GM12801 (cell line): ENCODE data around the gene AOC1.

Experiments used
- CTCF ChIP-seq: IDR thresholded peaks from one replicate; pipeline ENCODE4 v1.5.1; 2011; ENCODE audit warnings: control low read depth; ENCODE audit not compliant: insufficient read length; ENCODE audit errors: extremely low read depth

The AOC1 gene

GRCh38 chr7:150842018-150842417 lies 10.3 kb upstream of the AOC1 start:
- TF ChIP-seq CTCF = no peak

DNA sequence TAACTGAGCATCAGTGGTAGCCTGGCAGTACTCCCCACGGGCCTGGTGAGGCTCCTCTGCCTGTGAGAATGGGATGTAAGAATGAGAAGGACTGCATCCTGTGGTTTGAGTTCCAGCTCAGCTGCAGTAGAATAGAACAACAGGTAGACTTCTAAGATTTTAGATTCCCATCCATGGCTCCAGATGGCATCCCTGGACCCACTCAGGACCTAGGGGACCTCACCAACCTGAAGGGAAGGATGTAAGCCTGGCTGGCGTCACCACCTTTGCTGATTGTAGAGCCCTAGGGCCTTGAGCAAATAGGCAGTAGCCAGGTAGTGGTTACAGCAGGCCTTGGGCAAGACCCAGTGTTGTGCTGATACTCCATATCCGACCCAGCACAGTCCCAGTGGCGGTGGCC lies 9.6 kb upstream of the AOC1 start:
- TF ChIP-seq CTCF = no peak

DNA sequence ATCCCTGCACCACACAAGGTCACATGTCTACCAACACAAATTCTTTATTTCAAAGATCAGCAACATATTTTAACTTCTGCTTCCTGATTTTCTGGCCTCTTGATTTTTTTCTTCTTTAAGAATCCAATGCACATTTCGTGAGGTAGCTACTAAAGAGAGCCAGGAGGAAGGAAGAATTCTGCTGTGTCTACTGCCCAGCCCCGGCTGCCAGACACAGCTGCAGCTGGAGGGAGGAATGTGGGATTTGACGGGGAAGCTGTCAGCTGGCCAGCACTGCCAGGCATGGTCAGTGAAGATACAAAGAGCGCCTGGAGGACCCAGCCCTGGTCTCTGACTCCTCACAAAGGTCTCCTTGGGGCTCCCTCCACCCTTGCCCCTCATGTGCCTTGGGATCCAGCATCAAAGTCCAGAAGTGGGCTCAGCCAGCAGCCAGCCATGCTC lies 6.9 kb upstream of the AOC1 start:
- no peak for TF ChIP-seq CTCF

DNA sequence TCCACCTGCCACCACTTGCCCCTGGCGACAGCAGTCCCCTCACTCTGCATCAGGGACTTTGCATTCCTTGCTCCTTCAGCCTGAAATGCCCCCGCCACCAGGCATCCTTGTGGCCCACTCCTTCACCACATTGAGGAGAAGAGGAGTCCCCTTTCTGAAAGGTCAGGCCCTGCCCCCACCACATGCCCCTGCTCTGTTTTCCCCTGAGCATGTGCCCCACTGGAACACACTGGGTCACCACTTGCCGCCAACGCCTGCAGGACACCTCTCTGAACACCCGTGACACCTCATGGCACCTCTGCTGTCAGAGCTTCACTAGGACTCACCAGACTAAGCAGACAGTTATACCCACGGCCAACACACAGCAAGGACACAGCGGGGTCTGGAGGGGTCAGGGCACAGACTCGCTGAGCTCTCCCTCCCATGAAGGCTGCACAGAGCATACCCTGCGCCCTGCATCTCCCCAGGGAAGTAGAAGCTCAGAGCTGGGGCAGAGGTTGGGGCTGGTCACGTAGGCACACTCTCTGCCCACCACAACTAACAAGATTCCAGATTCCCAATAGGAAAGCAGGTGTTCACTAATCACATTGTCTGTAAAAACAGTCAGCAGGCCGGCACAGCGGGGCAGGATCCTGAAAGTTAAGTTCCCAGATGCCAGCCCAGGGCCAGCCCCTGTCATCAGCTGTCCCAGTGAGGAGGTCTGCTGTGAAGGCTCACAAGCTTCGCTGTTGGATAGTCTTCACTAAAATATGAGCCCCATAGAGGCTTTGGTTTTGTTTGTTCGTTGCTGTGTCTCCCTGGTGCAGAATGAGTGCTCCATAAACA lies 5.8 kb upstream of the AOC1 start:
- no peak for TF ChIP-seq CTCF

- no peak for TF ChIP-seq CTCF
Measured at GRCh38 chr7:150847536-150847935, 4.8 kb upstream of the AOC1 start.

DNA sequence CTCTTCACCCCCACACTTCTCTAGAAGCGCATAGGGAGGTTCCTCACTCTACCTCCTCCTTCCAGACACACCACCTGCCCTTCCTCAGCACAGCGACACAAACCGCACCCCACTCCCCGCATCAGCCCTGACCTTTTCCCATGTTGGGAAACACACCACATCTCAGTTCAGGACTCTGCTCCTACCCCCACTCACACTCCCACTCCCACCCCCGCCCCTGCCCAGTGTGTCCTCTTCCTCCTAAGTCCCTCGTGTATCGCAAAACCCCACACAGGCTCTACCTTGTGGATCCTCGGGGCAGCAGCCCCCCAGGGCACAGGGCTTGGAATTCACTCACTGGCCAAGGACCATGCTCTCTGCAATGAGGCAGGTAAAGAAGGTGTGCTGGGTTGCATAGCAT lies 4.2 kb upstream of the AOC1 start:
- TF ChIP-seq CTCF = no peak

DNA sequence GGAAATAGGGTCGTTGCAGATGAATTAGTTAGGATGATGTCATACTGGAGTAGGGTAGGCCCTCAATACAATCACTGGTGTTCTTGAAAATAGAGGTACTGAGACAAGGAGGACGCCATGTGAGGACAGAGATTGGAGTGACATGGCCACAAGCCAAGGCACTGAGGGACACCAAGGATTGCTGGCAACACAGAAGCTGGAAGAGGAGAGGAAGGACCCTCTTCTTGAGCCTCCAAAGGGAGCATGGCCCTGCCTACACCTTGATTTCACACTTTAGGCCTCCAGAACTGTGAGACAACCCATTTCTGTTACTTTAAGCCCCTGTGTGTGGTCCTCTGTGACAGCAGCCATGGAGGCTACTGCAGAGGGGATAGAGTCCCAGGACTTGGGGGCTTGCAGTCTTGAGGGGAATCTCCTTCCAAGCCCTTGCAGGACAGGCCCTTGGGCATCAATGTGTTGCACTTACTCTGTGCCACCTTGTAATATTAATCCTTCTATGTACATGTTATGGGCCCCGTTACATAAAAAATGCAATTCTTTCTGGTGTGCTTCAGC lies 3.7 kb upstream of the AOC1 start:
- TF ChIP-seq CTCF = no peak
